Endodermal cell (in vitro differentiated cells): Measurements from ENCODE around the gene OPTN. TPM values are rescaled to one million over a fixed set of nuclear protein-coding genes. Genes with fewer than 3 reads are reported as not detected.

ENCODE experiments used
- DNase-seq: peaks from one replicate; pipeline ENCODE4 v3.0.0-alpha.2; 2017
- H3K27ac ChIP-seq: 2 replicates; pipeline ENCODE4 v1.5.1; 2013; ENCODE audit warnings: mild to moderate bottlenecking, low read depth, low read length, moderate library complexity
- H3K27me3 ChIP-seq: 2 replicates; pipeline ENCODE4 v1.6.1; 2013; ENCODE audit warnings: mild to moderate bottlenecking, low read length, moderate library complexity; ENCODE audit not compliant: insufficient read depth, control insufficient read depth, poor library complexity, severe bottlenecking
- H3K36me3 ChIP-seq: 2 replicates; pipeline ENCODE4 v1.7.0; 2013; ENCODE audit warnings: mild to moderate bottlenecking, low read length, moderate library complexity; ENCODE audit not compliant: control insufficient read depth, insufficient read depth
- H3K4me1 ChIP-seq: one replicate; pipeline ENCODE4 v1.7.0; 2013; ENCODE audit warnings: low read length; ENCODE audit not compliant: control insufficient read depth, insufficient read depth
- H3K4me3 ChIP-seq: 2 replicates; pipeline ENCODE4 v1.5.1; 2013; ENCODE audit warnings: mild to moderate bottlenecking, low read length, moderate library complexity
- H3K9ac ChIP-seq: 2 replicates; pipeline ENCODE4 v1.6.1; 2013; ENCODE audit warnings: mild to moderate bottlenecking, low read length, moderate library complexity; ENCODE audit not compliant: poor library complexity, severe bottlenecking; ENCODE audit errors: extremely low read depth
- H3K9me3 ChIP-seq: 2 replicates; pipeline ENCODE4 v1.6.1; 2013; ENCODE audit warnings: mild to moderate bottlenecking, low read length, moderate library complexity; ENCODE audit not compliant: control insufficient read depth
- H3K27ac Mint-ChIP-seq: 2 replicates; pipeline ENCODE4 v1.8.0; 2020; ENCODE audit warnings: mixed read lengths
- H3K27me3 Mint-ChIP-seq: 2 replicates; pipeline ENCODE4 v1.8.0; 2021; ENCODE audit warnings: mild to moderate bottlenecking, mixed read lengths; ENCODE audit not compliant: insufficient read depth
- H3K36me3 Mint-ChIP-seq: 2 replicates; pipeline ENCODE4 v1.8.0; 2020; ENCODE audit warnings: low read depth, mixed read lengths
- H3K4me1 Mint-ChIP-seq: 2 replicates; pipeline ENCODE4 v1.8.0; 2020; ENCODE audit warnings: mixed read lengths
- H3K4me3 Mint-ChIP-seq: 2 replicates; pipeline ENCODE4 v1.8.0; 2020; ENCODE audit warnings: mild to moderate bottlenecking, moderate library complexity, mixed read lengths
- H3K9me3 Mint-ChIP-seq: 2 replicates; pipeline ENCODE4 v1.8.0; 2020; ENCODE audit warnings: mild to moderate bottlenecking, mixed read lengths
- CTCF ChIP-seq: fragments of 200-600 bp; sonication (generic); conservative IDR thresholded peaks from 2 replicates; pipeline ENCODE4 v1.5.0; 2021; ENCODE audit warnings: antibody characterized with exemption, mild to moderate bottlenecking
- WGBS, 2 experiments: methylation state at CpG; one replicate each; pipeline versions ENCODE4 v1.1.5 to v1.1.7; 2013; ENCODE audit warnings: missing lambda C conversion rate in 2 of 2, mixed read lengths in 1 of 2; ENCODE audit not compliant: insufficient coverage in 1 of 2, insufficient read length in 1 of 2; 5-methylcytosine and 5-hydroxymethylcytosine counted together
- total RNA-seq, 2 donors: library from RNA; stranded (reverse); fragmentation: NEBNext Ultra II Directional in 1 of 2; extraction: Animal tissue kit (Norgen Biotek cat#: 25700) in 1 of 2; gene quantifications; 2 replicates in 1 of 2; 3 replicates in 1 of 2; pipeline ENCODE4 v1.2.1, GENCODE V29; 2021

OPTN gene
- total RNA-seq, 2 donors from 2014 or later: 22.7 to 23.3 TPM

- TF ChIP-seq CTCF: no peak
- Histone ChIP-seq H3K4me1 (no peaks in the 10 kb centered on the region), H3K4me3 (no peak overlapping the region), H3K9me3 (no peaks in the 10 kb centered on the region), H3K27me3 (no peaks in the 10 kb centered on the region), H3K36me3 (peaks cover 7% of the 10 kb centered on the region), H3K9ac (no peak overlapping the region), H3K27ac (no peak overlapping the region)
- DNase-seq: no peak
- Mint-ChIP-seq H3K27me3 (peaks cover 1% of the 10 kb centered on the region), H3K4me1 (no peaks in the 10 kb centered on the region), H3K36me3 (no peaks in the 10 kb centered on the region), H3K27ac (no peak overlapping the region), H3K4me3 (no peak overlapping the region), H3K9me3 (no peaks in the 10 kb centered on the region)
- WGBS, 2 experiments: 75 to 81% methylated on average over 3 of the region's 3 CpGs
Observed at GRCh38 chr10:13144814-13145213, 44.9 kb downstream of the OPTN start.

- no peak for DNase-seq
Observed at GRCh38 chr10:13146379-13146778, 46.4 kb downstream of the OPTN start.

GRCh38 chr10:13147161-13147560 lies 47.2 kb downstream of the OPTN start:
- Mint-ChIP-seq H3K36me3 (no peaks in the 10 kb centered on the region), H3K27me3 (peaks cover 1% of the 10 kb centered on the region)

More at GRCh38 chr10:13146379-13146778, 46.4 kb downstream of the OPTN start:
- H3K4me1 ChIP-seq: no peaks in the 10 kb centered on the region
- Mint-ChIP-seq H3K4me3 (no peak overlapping the region), H3K27me3 (peaks cover 1% of the 10 kb centered on the region), H3K36me3 (no peaks in the 10 kb centered on the region), H3K9me3 (no peaks in the 10 kb centered on the region), H3K4me1 (no peaks in the 10 kb centered on the region), H3K27ac (no peak overlapping the region)
- H3K36me3 ChIP-seq: peaks cover 2% of the 10 kb centered on the region
- no peaks in the 10 kb centered on the region for H3K9me3 ChIP-seq
- no peak overlapping the region for H3K4me3 ChIP-seq
- no peak for TF ChIP-seq CTCF
- H3K27ac ChIP-seq: no peak overlapping the region
- H3K27me3 ChIP-seq: no peaks in the 10 kb centered on the region
- no peak overlapping the region for H3K9ac ChIP-seq
- WGBS, 2 experiments: 91% methylated on average over 1 of the region's 1 CpG; no CpG with 5 or more reads in 1 of the 2 experiments

More at GRCh38 chr10:13147161-13147560, 47.2 kb downstream of the OPTN start:
- Histone ChIP-seq H3K9ac (no peak overlapping the region), H3K4me3 (no peak overlapping the region), H3K4me1 (no peaks in the 10 kb centered on the region), H3K27me3 (no peaks in the 10 kb centered on the region), H3K36me3 (no peaks in the 10 kb centered on the region), H3K9me3 (no peaks in the 10 kb centered on the region), H3K27ac (no peak overlapping the region)
- no peak for DNase-seq
- H3K4me3 Mint-ChIP-seq: no peak overlapping the region
- no peak overlapping the region for H3K27ac Mint-ChIP-seq
- no peaks in the 10 kb centered on the region for H3K9me3 Mint-ChIP-seq
- H3K4me1 Mint-ChIP-seq: no peaks in the 10 kb centered on the region
- TF ChIP-seq CTCF: no peak
